ENCODE results near the gene COL23A1.

Gene COL23A1

GRCh38 chr5:178227929-178228328 lies 362.3 kb downstream of the COL23A1 start:
- Mint-ChIP-seq H3K27ac (no peak overlapping the region), H3K9me3 (no peaks in the 10 kb centered on the region), H3K27me3 (ENCODE audit: low read depth) (no peaks in the 10 kb centered on the region), H3K36me3 (ENCODE audit: low read depth) (peaks cover 66% of the 10 kb centered on the region), H3K4me3 (peak overlapping the region; percentile 29 to 78 (median 47)), H3K4me1 (peaks cover 28% of the 10 kb centered on the region)
- no peak for TF ChIP-seq CTCF (IDR thresholded peaks at IDR 0.05; ENCODE audit: unreplicated experiment in 3 of 3)

- Mint-ChIP-seq H3K4me3 (peak overlapping the region in 2 of 3 experiments; percentile 4 to 47), H3K36me3 (ENCODE audit: low read depth) (peaks cover 67% of the 10 kb centered on the region)
Observed at GRCh38 chr5:178227138-178227659, 363.0 kb downstream of the COL23A1 start.

GRCh38 chr5:178225174-178225573 lies 365.0 kb downstream of the COL23A1 start:
- Mint-ChIP-seq H3K4me3 (no peak overlapping the region), H3K27me3 (ENCODE audit: low read depth) (no peaks in the 10 kb centered on the region), H3K36me3 (ENCODE audit: low read depth) (peaks cover 71% of the 10 kb centered on the region), H3K9me3 (no peaks in the 10 kb centered on the region), H3K4me1 (peaks cover 12% of the 10 kb centered on the region), H3K27ac (no peak overlapping the region)
- TF ChIP-seq CTCF (IDR thresholded peaks at IDR 0.05; ENCODE audit: unreplicated experiment in 3 of 3), result no peak

More at GRCh38 chr5:178227138-178227659, 363.0 kb downstream of the COL23A1 start:
- Mint-ChIP-seq H3K4me1 (peaks cover 28% of the 10 kb centered on the region), H3K27ac (no peak overlapping the region), H3K27me3 (ENCODE audit: low read depth) (no peaks in the 10 kb centered on the region), H3K9me3 (no peaks in the 10 kb centered on the region)
- TF ChIP-seq CTCF (IDR thresholded peaks at IDR 0.05; ENCODE audit: unreplicated experiment in 3 of 3), result no peak

GRCh38 chr5:178224403-178224802 lies 365.8 kb downstream of the COL23A1 start:
- no peak overlapping the region for H3K4me3 Mint-ChIP-seq
- no peak for TF ChIP-seq CTCF (IDR thresholded peaks at IDR 0.05; ENCODE audit: unreplicated experiment in 3 of 3)
- peak overlapping the region in 1 of 3 experiments; percentile 45 for H3K27ac Mint-ChIP-seq
- no peaks in the 10 kb centered on the region for H3K27me3 Mint-ChIP-seq (ENCODE audit: low read depth)
- peaks cover 69% of the 10 kb centered on the region for H3K36me3 Mint-ChIP-seq (ENCODE audit: low read depth)
- peaks cover 6% of the 10 kb centered on the region for H3K4me1 Mint-ChIP-seq
- H3K9me3 Mint-ChIP-seq, result no peaks in the 10 kb centered on the region

GRCh38 chr5:178223828-178224335 lies 366.3 kb downstream of the COL23A1 start:
- Mint-ChIP-seq H3K4me3 (no peak overlapping the region), H3K27ac (peak overlapping the region in 1 of 3 experiments; percentile 45), H3K9me3 (no peaks in the 10 kb centered on the region)

More at GRCh38 chr5:178223828-178224335, 366.3 kb downstream of the COL23A1 start:
- Mint-ChIP-seq H3K27me3 (ENCODE audit: low read depth) (no peaks in the 10 kb centered on the region), H3K4me1 (peaks cover 8% of the 10 kb centered on the region), H3K36me3 (ENCODE audit: low read depth) (peaks cover 69% of the 10 kb centered on the region)
- TF ChIP-seq CTCF (IDR thresholded peaks at IDR 0.05; ENCODE audit: unreplicated experiment in 3 of 3), result no peak

Data from nephron (organoid).